ENCODE measurements around the gene LURAP1L.

LURAP1L gene

GRCh38 chr9:12813960-12814876 is 39.4 kb downstream of the LURAP1L start:
- peak; percentile 84 for DNase-seq

GRCh38 chr9:12814877-12815237 is 40.0 kb downstream of the LURAP1L start:
- no peak for DNase-seq

GRCh38 chr9:12815888-12816287 is 41.1 kb downstream of the LURAP1L start:
- no peak for DNase-seq

GRCh38 chr9:12816656-12817101 is 41.9 kb downstream of the LURAP1L start:
- DNase-seq, result no peak

DNA sequence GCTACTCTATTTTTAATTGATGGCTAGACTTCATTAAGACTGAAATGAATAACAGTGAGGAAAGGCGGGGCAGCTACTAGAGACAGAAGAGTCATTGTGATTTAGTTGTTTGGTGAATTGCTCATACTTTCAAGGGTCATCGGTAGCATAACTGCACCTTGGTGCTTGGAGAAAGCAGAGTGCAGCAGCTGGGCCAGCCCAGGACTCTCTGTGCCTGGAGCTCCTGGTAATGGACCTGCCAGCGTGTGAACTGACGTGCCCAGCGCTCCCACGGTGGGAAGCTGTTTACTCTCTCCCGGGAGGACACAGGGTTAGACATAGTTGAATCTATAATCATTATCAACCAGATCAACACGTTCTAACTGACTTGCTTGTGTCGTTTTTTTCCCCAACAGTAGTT is 42.9 kb downstream of the LURAP1L start:
- DNase-seq, result no peak

- DNase-seq, result no peak
These were observed 43.7 kb downstream of the LURAP1L start for GRCh38 chr9:12818431-12819000.

GRCh38 chr9:12819436-12820185 is 44.8 kb downstream of the LURAP1L start:
- DNase-seq, result no peak

DNA sequence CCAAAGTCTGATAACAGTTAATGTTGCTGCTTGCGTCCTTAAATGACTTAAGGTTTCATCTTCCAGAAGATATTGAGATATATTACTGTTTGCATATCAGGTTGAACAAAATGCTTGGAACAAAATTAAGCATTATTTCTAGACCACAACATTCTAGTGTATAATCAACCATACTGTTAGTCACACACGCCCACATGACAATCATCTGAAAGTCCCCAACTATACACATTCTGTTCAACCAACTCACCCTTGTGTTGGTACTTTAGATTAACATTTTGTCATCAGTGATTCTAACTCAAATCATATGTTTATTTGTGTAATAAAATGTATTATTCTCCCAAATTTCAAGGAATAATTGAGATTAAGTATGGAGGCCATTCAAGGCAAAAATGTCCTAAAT is 47.3 kb downstream of the LURAP1L start:
- DNase-seq, result no peak

GRCh38 chr9:12826924-12827565 is 52.2 kb downstream of the LURAP1L start:
- no peak for DNase-seq

DNA sequence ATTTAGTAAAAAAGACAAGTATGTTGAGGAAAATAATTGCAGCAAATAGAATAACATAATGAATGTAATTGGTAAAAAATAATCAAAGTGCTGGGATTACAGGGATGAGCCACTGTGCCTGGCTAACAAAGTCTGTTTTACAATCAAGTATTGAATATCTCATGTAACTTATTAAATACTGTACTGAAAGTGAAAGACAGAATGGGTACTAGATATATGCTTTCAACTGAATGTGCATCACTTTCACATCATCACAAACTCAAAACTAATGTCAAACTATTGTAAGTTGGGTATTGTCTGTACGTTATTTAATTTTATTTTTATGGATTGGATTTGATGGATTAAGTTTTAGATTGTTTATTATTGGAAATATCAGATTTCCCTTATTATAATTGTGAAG is 58.9 kb downstream of the LURAP1L start:
- DNase-seq, result no peak

GRCh38 chr9:12838546-12838945 is 63.7 kb downstream of the LURAP1L start:
- DNase-seq, result no peak

DNA sequence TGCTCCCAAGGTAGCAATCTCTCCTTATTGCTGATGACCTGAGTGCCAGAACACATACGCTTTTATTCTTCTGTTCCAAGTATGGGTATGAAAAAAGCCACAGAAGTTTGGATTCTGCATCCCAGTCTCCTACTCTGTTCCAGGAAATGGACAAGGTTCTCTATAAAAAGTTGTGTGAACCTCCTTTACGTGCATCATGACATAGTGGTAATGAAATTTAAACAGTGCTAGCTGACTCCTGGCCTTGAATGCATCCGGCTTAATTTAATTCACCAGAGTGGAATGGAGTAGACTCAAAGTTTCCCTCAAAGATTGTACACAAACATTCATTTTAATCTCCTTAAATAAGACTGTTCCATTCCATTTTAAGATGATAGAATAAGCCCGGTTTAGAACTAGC is 68.9 kb downstream of the LURAP1L start:
- DNase-seq, result no peak

DNA sequence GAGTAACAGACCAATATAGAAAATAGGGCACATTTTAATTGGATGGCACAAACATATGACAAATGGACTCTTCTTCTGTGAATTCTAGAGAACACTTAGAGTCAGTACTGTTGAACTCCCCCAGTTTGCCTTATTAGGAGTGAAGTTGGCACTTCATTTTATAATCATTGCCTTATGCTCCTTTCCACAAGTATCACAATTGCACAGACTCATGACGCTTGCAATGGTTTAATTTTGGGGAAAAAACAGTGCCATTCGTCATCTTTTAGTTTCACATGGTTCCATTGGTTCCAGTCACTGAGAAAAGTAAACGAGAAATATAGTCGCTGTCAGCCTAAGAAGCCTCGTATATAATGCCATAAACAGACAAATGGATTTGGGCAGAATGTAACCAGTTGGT is 71.2 kb downstream of the LURAP1L start:
- no peak for DNase-seq

DNA sequence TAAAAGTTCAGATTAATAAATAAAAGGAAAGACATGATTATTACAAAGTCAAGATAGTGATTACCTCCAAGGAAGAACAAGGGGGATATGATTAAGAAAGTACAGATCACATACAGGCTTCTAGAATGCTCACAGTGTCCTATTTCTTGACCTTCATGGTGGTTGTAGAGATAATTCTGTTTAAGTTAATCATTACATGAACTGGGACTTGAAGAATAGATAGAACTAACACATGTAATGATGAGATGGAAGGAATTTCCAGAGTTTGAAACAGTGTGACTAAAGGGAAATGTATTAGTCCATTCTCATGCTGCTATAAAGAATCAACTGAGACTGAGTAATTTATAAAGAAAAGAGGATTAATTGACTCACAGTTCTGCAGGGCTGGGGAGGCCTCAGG is 72.7 kb downstream of the LURAP1L start:
- DNase-seq, result no peak

DNA sequence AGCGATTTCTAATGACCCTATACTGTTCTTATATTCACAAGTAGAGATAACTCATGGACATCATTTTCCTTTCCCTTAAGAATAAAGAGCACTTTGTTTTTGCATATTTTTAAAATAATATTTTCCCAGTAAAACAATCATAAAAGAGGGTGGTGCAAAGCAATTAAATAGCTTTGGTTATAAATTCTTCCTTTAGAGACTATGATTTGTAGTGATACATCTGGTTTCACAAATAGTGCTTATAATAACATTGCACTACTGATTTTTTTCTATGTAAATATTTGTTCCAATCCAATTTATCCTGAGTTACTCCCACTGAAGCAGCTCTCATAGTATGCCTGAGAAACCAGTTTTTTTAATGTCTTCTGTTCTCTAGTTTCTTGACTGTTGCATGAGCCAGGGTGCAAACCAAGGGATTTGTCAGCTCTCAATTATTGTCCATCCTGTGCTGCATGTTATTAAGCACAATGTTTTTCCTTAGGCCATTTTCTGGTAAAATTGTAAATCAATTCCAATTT is 74.7 kb downstream of the LURAP1L start:
- no peak for DNase-seq

DNA sequence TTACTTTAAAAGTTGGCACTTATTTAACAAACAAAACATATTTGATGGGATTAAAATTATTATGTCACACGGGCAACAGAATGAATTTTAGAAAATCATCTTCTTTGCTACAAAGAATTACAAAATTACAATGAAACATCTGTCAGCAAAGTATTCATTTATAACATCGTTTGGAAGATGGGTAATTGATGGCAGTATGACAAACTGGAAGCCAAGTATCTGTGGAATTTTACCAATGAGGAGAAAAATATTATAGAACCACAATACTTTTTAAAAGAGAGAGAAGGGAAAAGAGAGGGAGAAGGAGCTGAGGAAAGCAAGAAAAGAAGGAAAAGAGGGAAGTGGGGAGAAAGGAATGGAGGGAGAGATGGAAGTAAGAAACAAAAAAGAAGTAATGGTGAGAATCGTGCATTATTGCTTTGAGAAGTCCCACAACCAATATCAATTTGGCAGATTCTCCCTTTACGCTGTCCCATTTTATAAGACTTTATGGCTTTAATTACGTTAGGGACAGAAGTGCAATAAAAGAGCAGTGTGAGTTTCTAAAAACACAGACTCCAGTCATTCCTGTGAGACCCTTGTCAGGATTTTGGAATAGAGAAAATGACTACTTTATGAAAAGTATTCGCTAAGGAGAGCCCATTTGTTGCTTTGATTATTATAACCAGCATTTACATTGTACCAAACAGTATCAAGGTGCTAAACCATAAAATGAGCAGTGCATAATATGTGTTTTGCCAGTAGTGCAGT is 76.7 kb downstream of the LURAP1L start:
- no peak for DNase-seq

DNA sequence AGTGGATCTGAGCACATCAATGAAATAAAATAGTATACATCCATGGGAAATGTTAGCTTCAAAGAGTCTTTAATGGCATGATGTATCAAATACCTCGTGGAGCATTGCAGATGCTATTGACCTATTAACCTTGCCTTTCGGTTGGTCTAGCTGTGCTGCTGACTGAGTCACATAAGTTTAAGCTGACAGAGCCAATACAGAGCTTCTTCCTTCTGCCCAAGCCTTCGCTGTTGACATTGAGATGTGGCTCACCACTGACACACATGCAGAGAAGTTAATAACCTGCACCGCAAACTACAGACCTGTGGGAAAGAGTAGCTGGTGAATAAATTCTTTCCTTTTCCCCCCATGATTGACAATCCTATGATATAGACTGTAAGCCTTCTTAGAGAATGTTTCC is 78.2 kb downstream of the LURAP1L start:
- no peak for DNase-seq

DNA sequence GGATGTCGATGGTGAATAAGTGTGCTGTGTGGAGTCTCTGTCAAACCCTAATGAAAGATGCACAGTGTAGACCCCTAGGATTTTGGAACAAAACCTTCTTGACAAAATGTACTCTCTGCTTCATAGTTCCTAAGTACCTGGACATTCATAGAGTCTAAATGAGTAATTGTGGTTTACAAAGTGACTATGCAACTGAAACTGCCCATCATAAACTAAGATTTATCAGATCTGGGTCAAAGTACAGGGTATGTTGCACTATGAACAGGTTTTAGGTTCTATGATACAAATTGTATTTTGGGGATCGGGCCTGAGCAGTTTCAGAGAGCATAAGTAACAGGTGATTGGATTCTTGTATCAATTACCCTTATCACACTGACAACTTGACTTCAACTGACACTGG is 79.4 kb downstream of the LURAP1L start:
- DNase-seq, result no peak

- no peak for DNase-seq
These were observed 80.2 kb downstream of the LURAP1L start for GRCh38 chr9:12855066-12855465.

DNA sequence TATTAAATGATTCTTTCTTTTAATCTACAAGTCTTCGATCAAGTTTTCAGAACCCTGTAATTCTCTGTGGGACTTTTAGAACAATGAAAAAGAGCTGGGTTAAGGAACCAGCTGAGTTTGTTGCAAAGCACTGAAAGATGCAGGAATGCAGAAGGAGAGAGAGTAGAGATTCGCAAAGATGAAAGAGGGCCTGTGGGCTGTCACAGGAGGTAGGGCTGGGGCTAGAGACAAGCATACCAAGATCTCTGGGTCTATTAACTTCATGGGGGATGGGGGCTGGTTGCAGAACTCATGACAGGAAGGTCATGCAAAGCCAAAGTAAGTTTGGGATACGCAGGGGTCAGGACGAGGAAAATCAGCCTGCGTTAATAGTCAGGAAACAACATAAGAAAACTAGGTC is 81.8 kb downstream of the LURAP1L start:
- DNase-seq, result no peak

DNA sequence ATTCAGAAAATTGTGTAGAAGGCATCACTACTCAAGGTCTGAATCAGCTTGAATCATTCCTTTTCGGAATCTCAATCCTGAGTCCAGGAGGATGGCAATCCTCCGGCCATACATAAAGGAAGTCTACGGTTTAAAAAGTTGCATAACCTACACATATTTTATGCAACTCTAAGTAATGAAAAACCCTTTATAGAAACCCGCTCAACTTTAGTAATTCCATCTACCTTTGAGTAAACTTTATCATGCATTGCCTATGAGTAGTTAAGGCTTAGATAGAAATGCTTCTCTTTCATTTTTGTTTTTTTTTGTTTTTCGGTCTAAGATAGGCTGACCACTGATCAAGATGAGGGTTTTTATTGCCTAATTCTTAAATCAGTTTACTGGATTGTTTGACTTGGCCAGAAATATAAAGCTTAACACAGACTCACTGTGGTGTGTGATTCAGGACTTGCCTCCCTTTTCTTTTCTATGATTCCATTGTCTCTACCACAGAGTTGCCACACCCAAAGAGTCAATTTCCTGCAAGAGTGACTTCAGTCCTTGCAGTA is 85.0 kb downstream of the LURAP1L start:
- DNase-seq, result no peak

- no peak for DNase-seq
These were observed 86.2 kb downstream of the LURAP1L start for GRCh38 chr9:12860998-12861397.
